GM19397 (cell line): ENCODE results near the gene MYH10.

ENCODE experiments used
- ATAC-seq: cut with Tn5 transposase; IDR thresholded peaks from one replicate; pipeline ENCODE4 v1.9.1; 2021; ENCODE audit warnings: mild to moderate bottlenecking, moderate library complexity; ENCODE audit not compliant: unreplicated experiment

MYH10 gene

DNA sequence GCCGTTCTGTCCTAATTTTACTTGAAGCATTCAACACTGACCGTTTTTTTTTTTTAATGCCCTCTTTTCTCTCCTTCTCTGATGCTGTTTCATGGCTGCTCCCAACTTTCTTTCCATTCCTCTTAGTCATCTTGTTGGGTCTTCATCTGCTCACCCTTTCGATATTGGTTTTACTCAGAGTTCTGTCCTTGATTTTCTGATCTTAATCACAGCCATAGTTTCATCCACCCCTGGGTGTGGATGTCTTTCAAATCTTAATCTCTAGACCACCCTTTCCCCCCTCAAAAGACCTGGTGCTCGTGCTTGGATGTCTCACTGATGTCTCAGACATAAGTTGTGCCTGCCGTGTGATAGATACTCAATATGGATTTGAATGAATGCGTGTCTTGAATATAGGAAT, 172.4 kb downstream of the MYH10 start:
- no peak for ATAC-seq

DNA sequence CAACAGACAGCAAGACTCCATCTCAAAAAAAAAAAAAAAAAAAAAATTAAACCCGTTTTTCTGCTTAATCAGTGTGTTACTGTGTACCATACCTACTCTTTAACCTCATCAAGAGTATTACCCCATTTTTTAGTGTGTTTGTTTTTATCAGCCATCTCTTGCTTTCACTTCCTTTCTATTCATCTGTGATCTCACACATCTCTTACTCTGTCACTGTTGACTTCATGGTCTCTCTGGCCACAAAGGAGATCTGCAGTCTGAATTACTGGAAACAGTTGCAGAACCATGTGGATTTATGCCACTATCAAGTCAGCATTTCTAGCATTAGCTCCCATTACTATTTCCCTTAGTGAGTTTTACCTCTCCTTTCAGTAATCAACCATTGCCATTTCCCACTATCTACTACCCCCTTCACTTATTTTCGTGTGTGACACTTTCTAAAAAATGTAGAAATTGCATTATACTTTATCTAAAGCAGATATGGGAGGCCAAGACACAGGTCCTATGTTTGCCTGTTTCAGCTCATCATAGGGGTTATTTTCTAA, 174.8 kb downstream of the MYH10 start:
- ATAC-seq: no peak

DNA sequence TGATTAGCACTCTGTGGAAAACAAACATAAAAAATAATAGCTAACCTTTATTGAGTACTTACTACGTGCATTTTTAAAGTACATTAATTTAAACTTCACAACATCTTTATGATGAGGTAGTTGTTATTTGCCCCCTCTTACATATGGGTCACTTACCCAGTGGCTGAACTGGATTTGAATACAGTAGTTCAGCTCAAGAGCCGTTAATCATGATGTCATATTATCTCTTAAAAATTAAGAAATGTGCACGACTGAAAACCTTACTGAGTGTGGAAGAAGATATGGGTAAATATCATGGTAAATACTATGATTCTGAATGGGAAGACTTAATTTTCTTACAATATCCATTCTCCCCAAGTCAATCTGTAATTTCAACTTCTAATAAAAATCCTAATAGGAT, 177.2 kb downstream of the MYH10 start:
- ATAC-seq: no peak

DNA sequence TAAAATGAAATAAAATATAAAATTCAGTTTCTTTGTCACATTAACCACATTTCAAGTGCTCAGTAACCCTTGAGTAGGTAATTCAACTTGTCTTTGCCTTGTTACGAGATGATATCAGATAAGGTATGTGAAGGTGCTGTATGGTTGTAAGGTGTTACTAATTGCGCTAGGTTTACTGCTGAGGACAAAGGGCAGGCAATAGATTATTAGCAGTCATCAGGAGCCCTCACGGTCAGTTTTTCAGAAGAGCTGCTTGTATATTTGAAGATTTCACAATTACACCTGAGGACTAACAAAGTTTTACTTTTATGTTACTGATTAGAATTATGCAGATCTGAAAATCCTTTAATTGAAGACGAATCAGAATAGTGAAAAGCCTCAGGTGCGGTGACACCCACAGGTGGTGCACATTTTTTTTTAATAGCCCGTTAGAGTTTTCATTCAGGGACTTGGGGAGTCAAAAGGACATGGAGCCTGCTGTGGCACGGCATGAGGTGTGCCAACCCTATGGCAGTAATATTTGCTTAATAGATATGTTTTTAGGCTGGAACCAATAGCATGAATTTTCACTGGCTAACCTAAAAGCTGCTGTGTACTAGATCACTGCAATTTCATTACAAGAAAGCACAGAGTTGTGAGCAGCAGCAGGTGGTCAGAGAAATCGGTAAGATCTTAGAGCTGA, 178.5 kb downstream of the MYH10 start:
- no peak for ATAC-seq

DNA sequence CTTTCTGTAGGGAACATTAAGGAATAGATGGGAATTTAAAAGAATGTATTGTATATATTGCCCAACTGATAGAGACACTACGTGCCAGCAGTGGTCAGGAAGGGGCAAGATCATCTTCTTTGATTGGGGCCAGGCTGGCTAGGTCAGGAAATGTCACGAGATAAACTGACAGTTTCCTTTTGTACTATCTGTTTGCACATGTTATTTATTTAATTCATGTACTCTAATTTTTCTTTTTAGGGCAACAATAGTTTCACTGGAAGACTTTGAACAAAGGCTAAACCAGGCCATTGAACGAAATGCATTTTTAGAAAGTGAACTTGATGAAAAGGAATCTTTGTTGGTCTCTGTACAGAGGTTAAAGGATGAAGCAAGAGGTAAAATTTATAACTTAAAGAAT, 182.2 kb downstream of the MYH10 start:
- ATAC-seq: no peak

DNA sequence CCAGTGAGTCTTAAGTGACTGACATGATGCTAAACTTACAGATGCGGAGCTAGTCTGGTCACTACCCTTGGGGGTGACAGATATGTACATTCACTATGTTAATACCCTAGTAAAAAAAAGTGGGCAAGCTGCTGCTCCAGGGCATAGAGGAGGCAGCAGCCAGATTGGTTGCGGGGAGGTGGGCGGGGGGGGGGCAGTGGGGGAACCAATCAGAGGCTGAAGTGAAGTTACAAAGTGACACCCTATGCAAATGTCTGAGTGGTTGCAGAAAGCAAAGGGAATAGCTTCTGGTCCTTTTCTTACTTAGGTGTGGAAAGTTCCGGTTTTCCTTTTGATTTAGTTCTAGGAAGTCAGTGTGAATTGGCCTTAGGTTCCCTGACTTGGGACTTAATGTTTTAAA, 182.7 kb downstream of the MYH10 start:
- no peak for ATAC-seq

DNA sequence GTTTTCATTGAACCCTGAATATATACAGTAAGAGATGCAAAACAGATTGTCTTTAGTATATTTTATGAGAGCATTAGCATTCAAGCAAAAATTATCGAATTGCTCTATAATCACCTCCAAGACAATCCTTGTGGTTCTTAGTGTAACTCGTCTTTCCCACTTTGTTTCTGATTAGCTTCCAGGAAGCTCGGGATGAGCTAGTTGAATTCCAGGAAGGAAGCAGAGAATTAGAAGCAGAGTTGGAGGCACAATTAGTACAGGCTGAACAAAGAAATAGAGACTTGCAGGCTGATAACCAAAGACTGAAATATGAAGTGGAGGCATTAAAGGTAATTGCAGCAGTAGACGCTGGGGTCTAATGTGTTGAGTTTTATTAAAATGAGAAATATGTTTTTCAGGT, 185.0 kb downstream of the MYH10 start:
- ATAC-seq: no peak

DNA sequence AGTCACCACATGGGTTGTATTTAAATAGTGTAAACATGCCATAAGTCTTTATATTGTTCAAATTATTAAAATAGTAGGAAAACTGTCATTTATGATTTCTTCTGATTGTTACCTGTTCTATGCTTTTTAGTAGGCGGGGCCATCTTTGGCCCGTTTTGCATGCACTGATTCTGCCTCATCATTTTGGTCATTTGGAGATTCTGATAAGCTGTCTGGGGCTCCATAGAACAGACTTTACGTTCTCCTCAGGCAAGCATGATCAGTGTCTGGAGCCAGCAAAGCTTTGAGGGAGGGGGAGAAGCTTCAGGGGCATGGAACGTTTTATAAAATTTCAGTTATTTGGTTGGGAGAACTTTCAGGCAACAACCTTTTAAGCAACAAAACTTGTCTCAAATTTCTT, 186.0 kb downstream of the MYH10 start:
- ATAC-seq: no peak

DNA sequence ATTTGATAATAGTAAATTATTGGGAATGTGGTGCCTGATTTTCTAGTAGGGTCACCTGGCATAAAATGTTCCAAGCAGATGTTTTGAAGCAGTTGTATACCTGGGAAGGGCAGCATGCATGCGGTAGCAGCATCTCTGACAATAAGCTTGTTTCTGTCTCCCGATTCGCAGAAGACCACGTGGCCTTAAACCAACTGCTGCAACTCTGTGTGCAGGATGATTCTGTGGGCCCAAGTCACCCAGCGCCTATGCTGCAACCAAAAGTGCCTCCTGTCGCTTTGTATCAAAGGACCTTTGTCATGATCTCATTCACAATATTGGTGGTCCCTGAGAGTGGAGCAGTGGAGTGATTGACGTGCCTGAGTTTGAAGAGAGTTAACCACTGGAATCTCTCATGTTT, 186.8 kb downstream of the MYH10 start:
- no peak for ATAC-seq

DNA sequence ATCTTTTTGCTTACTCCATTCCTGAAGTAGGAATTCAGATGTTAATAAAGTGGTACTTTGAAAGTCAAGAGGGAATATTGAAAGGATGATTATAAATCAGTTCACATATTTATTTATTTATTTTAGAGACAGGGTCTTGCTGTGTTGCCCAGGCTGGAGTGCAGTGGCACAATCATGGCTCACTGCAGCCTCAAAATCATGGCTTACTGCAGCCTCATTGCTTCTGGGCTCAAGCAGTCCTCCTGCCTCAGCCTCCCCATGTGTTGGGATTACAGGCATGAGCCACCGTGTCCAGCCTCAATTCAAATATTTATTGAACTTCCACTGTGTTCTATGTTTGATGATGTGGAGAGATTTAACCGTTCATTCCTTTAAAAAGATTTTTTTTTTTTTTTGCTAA, 188.2 kb downstream of the MYH10 start:
- no peak for ATAC-seq

DNA sequence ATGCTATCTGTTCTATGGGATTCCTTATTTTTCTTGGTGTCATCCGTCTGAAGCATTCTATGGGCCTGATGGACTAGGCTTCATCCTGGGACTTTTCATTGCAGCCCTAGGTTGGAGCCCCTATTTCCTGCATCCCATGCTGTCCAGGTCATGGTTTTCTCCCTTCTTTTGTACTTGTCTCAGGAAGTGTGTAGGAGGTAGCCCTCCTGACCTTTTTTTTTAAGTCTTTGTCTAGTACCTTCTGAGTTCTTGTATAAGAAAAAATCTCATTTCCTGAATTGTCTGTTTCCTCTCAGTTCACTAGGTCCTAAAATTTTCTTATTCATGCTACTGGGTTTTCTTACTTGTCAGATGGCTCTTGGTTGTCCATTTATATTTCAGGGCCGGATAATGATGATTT, 188.8 kb downstream of the MYH10 start:
- no peak for ATAC-seq

DNA sequence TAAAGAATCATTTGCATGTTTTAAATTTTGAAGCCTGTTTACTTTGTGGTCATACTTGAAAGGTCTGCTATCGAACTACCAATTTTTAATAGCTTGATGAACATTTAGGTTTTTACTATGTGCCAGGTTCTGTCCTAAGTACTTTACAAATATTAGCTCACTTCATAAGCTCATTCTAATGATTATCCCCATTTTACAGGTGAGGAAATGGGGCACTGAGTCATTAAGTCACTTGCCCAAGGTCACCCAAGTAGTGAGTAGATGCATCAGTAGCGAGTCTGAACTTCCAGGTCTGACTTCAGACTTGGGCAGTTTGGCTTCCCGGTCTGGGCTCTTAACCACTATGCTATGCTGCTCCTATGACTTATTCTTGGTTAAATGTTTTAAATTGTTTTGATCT, 190.8 kb downstream of the MYH10 start:
- no peak for ATAC-seq

DNA sequence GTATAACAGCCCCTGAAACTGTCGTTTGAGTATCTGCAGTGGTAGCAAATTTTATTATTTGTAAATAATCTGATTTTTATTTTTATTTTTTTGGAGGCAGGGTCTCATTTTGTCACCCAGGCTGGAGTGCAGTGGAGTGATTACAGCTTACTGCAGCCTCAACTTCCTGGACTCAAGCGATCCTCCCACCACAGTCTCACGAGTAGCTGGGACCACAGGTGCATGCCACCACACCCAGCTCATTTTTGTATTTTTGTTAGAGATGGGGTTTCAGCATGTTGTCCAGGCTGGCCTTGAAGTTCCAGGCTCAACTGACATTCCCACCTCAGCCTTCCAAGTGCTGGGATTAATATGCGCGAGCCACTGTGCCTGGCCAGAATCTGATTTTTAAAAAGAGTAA, 192.1 kb downstream of the MYH10 start:
- no peak for ATAC-seq

DNA sequence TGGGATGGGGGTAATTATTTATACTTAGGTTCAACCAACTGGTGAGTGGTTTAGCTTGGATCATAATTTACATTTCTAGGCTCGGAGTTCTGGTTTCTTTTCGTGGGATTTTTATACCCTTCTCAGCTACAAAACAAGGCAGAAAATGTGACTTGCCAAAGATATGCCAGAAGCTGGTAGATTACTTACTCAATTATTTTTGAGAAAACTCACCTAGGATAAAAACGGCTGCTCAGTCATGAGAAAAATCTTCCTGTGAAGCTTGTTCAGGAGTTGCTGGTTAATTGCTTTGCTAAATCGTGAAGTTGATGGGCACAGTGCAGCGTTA, 193.7 kb downstream of the MYH10 start:
- ATAC-seq: no peak

DNA sequence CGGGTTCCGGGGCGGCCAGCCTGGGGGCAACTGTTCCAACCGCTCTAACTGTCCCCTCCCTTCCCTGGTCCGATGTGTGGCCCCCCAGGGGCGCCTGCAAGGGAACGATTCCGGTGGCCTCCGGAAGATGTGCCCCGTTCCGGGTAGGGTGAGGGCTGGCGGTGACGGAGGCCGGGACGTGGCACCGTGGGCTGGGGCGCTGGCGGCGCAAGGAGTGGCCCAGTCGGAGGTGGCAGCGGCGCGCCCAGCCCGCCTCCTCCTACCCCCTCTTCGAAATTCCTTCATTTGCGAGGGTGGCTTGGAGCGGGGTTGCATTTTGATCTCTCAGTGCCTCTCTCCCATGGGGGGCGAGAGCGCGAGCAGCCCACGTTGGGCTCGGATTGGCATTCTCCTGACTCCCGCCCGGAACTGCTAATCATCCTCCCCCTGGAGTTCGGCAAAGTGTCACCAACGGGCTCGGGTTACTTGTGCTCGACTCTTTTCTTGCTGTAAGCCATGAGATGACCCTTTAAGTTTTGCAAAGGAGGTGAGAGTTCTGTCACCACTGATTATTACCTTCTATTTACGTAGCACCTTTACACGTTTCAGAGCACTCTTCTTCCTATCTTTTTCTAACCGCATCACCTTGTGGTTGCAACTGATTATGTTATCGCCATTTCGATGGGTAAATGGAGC, 194.2 kb downstream of the MYH10 start:
- peak; percentile 54 for ATAC-seq

DNA sequence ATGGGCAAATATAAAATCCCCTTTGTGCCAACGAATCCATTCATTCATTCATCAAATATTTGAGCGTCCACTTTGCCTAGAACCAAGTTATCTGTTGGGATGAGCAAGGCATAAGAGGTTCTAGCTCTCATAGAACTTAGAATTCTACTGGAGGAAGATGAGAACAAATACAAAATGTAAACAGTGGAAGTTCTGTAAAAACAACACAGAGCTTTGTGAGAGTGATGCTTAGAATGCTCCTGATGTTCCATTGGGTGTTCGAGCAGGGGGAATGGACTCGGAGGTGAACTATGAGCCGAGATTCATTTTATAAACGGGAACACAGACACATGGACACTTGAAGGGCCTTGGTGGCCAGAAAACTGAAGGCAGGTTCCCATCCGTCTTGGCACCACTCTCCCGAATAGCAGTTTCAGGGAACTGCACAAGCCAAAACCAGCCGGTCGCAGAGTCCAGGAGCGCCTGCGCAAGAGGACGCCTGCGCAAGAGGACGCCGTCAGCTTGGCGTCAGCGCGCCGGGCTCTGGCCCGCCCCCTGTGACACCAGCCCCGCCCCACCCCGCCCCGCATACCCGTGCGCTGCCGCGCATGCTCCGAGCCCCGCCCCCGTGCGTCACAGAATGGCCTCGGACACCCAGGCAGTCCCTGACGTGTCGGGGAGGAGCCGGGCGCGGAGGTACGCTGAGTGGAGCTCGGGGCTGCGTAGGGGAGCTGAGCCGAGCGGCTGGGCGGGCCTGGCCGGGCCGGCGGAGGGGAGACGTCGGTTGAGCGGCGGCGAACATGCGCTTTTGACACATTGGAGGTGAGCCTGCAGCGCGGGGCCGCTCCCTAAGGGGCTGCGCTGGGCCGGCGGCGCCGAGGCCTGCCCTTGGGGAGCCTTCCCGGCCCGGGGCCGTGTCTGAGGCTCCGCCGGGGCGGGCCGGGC, 195.0 kb downstream of the MYH10 start, which contains the start of gene NDEL1:
Gene NDEL1, plus strand, starts transcription at position 640 of the 924 bp plus-strand sequence. CDS start 8,388 bp downstream, outside the sequence.
- ATAC-seq: peak; percentile 96

DNA sequence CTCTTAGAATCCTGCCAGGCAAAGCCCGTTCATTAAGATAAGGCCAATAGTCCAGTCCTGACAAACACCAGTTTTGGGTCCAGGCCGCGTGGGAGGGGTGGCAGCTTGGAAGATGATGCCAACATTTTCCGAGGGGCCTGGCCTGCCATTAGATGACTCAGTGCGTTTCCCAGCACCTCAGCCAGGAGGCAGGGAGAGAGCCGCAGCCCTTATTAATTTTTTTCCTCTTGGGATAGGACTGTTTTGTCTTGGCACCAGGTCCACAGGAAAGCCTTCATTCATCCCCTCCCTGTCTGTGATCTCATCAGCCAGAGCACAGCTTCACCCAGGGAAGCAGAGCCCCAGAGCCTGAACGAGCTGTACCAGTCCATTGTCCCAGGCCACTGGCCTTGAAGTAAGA, 199.6 kb downstream of the MYH10 start:
- ATAC-seq: no peak

DNA sequence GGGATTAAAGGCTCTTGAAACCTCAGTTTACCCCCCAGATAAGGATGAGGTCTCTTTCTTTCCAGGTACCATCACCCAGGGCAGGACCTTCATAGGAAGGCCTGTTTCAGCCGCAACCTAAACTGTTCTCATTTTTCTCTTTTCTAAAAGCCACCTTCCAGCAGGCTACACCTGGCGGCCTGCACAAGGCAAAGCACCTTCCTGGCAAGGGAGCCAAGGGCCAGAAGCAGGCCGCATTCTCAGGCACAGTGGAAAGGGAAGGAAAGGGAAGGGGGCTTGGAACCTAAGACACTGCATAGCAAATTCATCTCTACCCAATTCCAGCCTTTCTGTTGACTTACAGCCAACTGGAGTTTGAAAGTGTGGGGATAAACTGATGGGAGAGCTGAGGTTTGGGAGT, 203.7 kb downstream of the MYH10 start:
- no peak for ATAC-seq

DNA sequence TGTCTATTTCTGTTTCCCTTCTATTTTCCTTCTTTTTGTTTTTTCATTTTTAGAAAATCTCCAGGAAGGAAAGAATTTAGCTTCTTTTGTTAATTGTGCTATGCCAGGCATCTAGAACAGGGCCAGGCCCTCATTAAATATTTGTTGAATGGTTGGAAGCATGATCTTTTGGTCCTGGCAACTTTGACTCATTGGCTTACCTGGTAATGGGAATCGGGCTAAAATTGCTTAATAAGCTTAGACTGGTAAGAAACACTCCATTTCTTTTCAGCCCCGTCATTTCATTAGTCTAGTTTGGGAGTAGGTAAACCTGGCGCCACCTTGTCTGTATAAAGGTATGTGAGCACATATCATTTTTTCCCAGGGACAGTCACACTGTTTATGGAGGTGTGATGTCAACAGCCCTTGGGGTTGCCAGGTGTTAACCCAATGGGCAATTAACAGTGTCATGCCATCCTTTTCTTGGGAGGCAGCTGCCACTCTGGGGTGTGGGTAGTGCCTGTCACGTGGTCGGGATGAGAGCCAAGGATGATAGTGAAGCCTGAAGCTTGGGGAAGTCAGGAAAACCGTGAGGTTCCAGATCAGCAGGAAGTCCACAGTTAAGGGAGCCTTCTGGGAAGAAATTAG, 204.3 kb downstream of the MYH10 start:
- no peak for ATAC-seq
